ENCODE measurements around the gene ASMTL.
"Not testable (repeated sequence)": the region's sequence is repeated elsewhere in the genome, so short reads cannot be mapped to it uniquely, and the experiment has no call there.

- not testable (repeated sequence) for TF ChIP-seq EZH2phosphoT487 (IDR thresholded peaks at IDR 0.05; ENCODE audit: insufficient read depth, low read depth); EZH2 (IDR thresholded peaks at IDR 0.05; ENCODE audit: insufficient read depth, poor library complexity, severe bottlenecking)
Measured at GRCh38 chrX:1405769-1406168, 46.9 kb downstream of the ASMTL start.
